HG03565 (cell line): ENCODE measurements around the gene OR10G7.
"Not testable (repeated sequence)": the region's sequence is repeated elsewhere in the genome, so short reads cannot be mapped to it uniquely, and the experiment has no call there.

Experiments
- ATAC-seq: cut with Tn5 transposase; IDR thresholded peaks from one replicate; pipeline ENCODE4 v1.9.1; 2021; ENCODE audit warnings: mild to moderate bottlenecking, moderate library complexity; ENCODE audit not compliant: unreplicated experiment

The OR10G7 gene

GRCh38 chr11:124043420-124043819 lies 2.3 kb upstream of the OR10G7 start:
- no peak for ATAC-seq

DNA sequence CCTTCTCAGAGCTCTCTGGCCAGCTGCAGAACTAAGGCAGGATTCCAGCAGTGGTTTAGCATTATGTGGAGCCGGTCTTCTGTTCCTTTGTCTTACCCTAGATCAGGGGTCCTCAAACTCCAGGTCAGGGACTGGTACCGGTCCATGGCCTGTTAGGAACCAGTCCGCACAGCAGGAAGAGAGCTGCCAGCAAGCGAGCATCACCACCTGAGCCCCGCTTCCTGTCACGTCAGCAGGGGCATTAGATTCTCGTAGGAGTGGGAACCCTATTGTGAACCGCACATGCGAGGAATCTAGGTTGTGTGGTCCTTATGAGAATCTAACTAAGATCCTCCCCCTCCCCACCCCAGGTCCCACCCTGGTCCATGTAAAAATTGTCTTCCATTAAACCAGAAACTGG lies 1.6 kb downstream of the OR10G7 start:
- ATAC-seq = no peak

DNA sequence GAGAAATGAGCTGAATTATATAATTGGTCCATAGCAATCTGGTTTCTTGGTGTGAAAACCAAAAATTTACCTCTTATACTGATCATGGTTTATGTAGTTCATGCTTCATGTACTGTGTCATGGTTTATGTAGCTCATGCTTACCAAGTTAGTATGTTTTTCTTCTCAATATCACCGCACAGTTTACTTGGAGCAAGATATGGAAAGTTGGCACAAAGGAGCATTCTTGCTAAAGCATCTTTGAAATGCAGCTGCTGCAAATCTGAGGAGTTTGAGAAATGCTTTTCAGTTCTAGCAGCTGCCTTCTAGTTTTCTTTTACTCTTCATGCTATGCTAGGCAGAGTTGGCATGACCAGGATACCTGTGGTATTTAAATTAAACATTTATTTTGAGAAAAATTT lies 4.5 kb downstream of the OR10G7 start:
- ATAC-seq = no peak

- ATAC-seq = no peak
Observed at GRCh38 chr11:124026498-124026897, 14.6 kb downstream of the OR10G7 start, which contains the start of gene OR10G8. Gene OR10G8 (plus strand): TSS chr11:124026798. CDS start chr11:124029623, 2,825 bp downstream.

GRCh38 chr11:124015837-124016236 lies 25.3 kb downstream of the OR10G7 start:
- ATAC-seq = not testable (repeated sequence)

- ATAC-seq = no peak
Observed at GRCh38 chr11:124012697-124013096, 28.4 kb downstream of the OR10G7 start, which contains the start of gene OR10G4. Gene OR10G4 (plus strand): TSS chr11:124012997. CDS start chr11:124015575, 2,578 bp downstream.

DNA sequence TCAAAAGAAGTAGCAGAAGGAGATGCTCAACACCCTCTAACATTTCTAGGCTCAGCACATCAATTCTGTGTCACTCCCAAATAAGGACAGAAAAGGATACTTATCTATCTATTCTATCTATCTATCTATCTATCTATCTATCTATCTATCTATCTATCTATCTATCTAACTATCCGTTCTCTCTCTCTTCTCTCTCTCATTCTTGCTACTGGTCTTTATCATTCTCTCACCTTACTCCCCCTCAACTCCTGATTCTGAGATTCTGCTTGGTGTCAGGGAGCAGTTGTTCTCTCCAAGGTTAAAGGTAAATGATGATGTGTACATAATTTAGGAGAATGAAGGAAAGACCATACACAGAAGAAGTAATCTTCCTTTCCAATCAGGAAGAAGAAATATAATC lies 46.0 kb downstream of the OR10G7 start, which contains the start of gene OR10G6:
TSS of gene OR10G6 (minus strand) at position 43 of the 400 bp plus-strand sequence. CDS start at position 43, 0 bp downstream.
- ATAC-seq = no peak
